ENCODE measurements around the gene PFKP. TPM values are rescaled to one million over a fixed set of nuclear protein-coding genes. Genes with fewer than 3 reads are reported as not detected.

The PFKP gene
- total RNA-seq, 1 experiment from 2014 or later, result 232 TPM

DNA sequence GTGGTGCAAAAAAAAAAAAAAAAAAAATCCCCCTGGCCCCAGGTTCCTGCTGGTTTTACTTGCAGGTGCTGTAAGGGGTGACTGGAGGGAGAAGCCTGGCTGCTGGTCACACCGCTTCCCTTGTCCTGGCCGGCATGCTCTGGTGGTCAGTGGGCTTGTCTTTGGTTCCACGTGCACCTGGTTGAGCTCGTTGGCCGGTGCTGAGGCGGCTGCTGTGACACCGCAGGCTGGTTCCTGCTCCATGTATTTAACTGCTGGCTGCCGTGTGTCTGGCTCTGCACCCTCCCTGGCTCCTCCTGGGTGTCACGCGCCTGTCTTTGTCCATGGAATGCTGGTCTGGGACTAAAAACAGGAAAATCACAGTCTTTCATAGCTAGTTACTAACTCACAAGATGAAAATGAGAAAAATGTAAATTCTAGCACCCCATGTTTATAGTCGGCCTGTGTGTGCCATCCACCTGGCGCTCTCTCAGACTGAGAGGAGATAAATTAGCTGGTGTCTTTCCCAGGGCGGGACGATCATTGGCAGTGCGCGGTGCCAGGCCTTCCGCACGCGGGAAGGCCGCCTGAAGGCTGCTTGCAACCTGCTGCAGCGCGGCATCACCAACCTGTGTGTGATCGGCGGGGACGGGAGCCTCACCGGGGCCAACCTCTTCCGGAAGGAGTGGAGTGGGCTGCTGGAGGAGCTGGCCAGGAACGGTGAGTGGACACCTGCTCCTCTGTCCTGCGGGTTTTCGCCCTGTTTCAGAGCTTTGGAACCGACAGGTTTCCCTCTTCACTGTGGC lies 33.7 kb downstream of the PFKP start:
- DNase-seq (ENCODE audit: low read depth, low spot score) (no peak), ATAC-seq (no peak)
- H3K4me3 ChIP-seq (ENCODE audit: low read depth in 2 of 2, low read length in 2 of 2), result no peak overlapping the region
- intact Hi-C loops (cut with micrococcal nuclease; ENCODE audit: unreplicated experiment) (no loop called here), in situ Hi-C loops (cut with HindIII; ENCODE audit: low pct_unique_long_range_greater_than_20kb, low sequenced_read_pairs) (no loop called here)
- no peaks in the 10 kb centered on the region for H3K9me3 ChIP-seq (ENCODE audit: control insufficient read depth, insufficient read depth, low read depth, low read length)
- H3K27me3 ChIP-seq (ENCODE audit: control insufficient read depth, insufficient read depth, low read length), result no peaks in the 10 kb centered on the region
- BruUV-seq (replicated peaks), result no TSS peak
- POLR2A ChIA-PET, result interaction anchor here (0.8 kb wide), 1 partner anchor 10 kb away, joined by 4 read pairs; no protein-coding TSS in a partner anchor
- no peak overlapping the region for H3K27ac ChIP-seq (ENCODE audit: low read length)
- peaks cover 14% of the 10 kb centered on the region for H3K4me1 ChIP-seq (ENCODE audit: control insufficient read depth, insufficient read depth, low read length)
- CTCF ChIA-PET, result no interaction called here
- TF ChIP-seq POLR2AphosphoS5 (IDR thresholded peaks at IDR 0.05; ENCODE audit: low read depth, low read length) (no peak), SIN3A (IDR thresholded peaks at IDR 0.05; ENCODE audit: borderline replicate concordance, insufficient read depth, low read depth, low read length) (no peak), TCF7L2 (IDR thresholded peaks at IDR 0.05; ENCODE audit: low read depth, low read length) (no peak)
- TF ChIP-seq, protein P1, sequence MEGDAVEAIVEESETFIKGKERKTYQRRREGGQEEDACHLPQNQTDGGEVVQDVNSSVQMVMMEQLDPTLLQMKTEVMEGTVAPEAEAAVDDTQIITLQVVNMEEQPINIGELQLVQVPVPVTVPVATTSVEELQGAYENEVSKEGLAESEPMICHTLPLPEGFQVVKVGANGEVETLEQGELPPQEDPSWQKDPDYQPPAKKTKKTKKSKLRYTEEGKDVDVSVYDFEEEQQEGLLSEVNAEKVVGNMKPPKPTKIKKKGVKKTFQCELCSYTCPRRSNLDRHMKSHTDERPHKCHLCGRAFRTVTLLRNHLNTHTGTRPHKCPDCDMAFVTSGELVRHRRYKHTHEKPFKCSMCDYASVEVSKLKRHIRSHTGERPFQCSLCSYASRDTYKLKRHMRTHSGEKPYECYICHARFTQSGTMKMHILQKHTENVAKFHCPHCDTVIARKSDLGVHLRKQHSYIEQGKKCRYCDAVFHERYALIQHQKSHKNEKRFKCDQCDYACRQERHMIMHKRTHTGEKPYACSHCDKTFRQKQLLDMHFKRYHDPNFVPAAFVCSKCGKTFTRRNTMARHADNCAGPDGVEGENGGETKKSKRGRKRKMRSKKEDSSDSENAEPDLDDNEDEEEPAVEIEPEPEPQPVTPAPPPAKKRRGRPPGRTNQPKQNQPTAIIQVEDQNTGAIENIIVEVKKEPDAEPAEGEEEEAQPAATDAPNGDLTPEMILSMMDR (IDR thresholded peaks at IDR 0.05), result no peak
- TF ChIP-seq, protein P2, sequence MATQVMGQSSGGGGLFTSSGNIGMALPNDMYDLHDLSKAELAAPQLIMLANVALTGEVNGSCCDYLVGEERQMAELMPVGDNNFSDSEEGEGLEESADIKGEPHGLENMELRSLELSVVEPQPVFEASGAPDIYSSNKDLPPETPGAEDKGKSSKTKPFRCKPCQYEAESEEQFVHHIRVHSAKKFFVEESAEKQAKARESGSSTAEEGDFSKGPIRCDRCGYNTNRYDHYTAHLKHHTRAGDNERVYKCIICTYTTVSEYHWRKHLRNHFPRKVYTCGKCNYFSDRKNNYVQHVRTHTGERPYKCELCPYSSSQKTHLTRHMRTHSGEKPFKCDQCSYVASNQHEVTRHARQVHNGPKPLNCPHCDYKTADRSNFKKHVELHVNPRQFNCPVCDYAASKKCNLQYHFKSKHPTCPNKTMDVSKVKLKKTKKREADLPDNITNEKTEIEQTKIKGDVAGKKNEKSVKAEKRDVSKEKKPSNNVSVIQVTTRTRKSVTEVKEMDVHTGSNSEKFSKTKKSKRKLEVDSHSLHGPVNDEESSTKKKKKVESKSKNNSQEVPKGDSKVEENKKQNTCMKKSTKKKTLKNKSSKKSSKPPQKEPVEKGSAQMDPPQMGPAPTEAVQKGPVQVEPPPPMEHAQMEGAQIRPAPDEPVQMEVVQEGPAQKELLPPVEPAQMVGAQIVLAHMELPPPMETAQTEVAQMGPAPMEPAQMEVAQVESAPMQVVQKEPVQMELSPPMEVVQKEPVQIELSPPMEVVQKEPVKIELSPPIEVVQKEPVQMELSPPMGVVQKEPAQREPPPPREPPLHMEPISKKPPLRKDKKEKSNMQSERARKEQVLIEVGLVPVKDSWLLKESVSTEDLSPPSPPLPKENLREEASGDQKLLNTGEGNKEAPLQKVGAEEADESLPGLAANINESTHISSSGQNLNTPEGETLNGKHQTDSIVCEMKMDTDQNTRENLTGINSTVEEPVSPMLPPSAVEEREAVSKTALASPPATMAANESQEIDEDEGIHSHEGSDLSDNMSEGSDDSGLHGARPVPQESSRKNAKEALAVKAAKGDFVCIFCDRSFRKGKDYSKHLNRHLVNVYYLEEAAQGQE (IDR thresholded peaks at IDR 0.05; ENCODE audit: insufficient read depth in 1 of 2, low read depth in 2 of 2, low read length in 1 of 2), result no peak
- peaks cover 7% of the 10 kb centered on the region for H3K36me3 ChIP-seq (ENCODE audit: control insufficient read depth, insufficient read depth, low read length)

DNA sequence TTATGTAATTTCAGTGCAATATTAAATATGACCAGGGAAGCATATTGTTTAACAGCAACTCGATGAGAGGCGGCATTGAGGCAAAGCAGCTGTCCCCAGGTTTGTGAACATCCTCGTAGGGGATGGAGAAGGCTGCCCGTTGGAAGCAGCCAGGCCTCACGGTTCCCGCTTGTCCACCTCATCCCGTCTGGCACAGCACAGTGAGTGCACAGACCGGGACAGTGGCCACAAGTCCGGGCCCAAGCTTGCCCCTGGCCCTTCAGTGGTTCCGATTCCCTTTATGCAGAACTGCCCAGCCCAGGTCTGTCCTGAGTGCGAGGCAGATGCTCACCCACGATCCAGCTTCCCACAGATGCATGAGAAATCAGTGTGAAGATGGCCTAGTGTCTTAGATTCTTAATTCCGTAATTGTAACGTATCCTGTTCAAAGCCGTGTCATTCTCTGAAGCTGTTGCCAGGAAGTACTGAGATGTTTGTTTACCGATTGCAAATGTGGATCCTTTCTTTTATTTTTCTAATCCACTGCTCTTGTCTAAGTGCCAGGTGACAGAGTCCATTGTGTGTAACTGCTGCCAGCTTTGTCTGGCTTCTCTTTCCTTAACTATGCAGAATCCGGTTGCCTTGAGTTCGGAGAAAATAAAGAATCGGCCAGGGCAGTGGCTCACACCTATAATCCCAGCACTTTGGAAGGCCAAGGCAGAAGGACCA lies 35.5 kb downstream of the PFKP start:
- no peaks in the 10 kb centered on the region for H3K9me3 ChIP-seq (ENCODE audit: control insufficient read depth, insufficient read depth, low read depth, low read length)
- no peaks in the 10 kb centered on the region for H3K27me3 ChIP-seq (ENCODE audit: control insufficient read depth, insufficient read depth, low read length)
- no peaks in the 10 kb centered on the region for H3K4me1 ChIP-seq (ENCODE audit: control insufficient read depth, insufficient read depth, low read length)
- ChIA-PET CTCF (no interaction called here), POLR2A (no interaction called here)
- TF ChIP-seq, protein P1 (IDR thresholded peaks at IDR 0.05), result no peak
- no peak for TF ChIP-seq SIN3A (IDR thresholded peaks at IDR 0.05; ENCODE audit: borderline replicate concordance, insufficient read depth, low read depth, low read length)
- H3K36me3 ChIP-seq (ENCODE audit: control insufficient read depth, insufficient read depth, low read length), result peaks cover 7% of the 10 kb centered on the region
- intact Hi-C loops (cut with micrococcal nuclease; ENCODE audit: unreplicated experiment) (no loop called here), in situ Hi-C loops (cut with HindIII; ENCODE audit: low pct_unique_long_range_greater_than_20kb, low sequenced_read_pairs) (no loop called here)
- ATAC-seq (no peak), DNase-seq (ENCODE audit: low read depth, low spot score) (no peak)
- no peak overlapping the region; the same call in 1 of the 2 replicates for H3K27ac ChIP-seq (ENCODE audit: low read length)
- BruUV-seq (replicated peaks), result no TSS peak
- no peak overlapping the region for H3K4me3 ChIP-seq (ENCODE audit: low read depth in 2 of 2, low read length in 2 of 2)
